Caco-2 (cell line): ENCODE measurements around the gene CPAMD8. TPM values are rescaled to one million over a fixed set of nuclear protein-coding genes. Genes with fewer than 3 reads are reported as not detected.

Experiments
- BruUV-seq: library from RNA; stranded (reverse); fragments of 400-500 nt; replicated peaks from 2 replicates; lab custom pipeline; 2021; lab: Mats Ljungman, UMichigan
- CTCF ChIA-PET: fragments of 300-600 bp; sonication (Branson Sonifier 250); formaldehyde crosslinking; loops from one replicate; lab custom pipeline; 2022; ENCODE audit warnings: antibody characterized with exemption; lab: Charles Lee
- POLR2A ChIA-PET: fragments of 300-600 bp; sonication (Branson Sonifier 250); formaldehyde crosslinking; loops from one replicate; lab custom pipeline; 2022; ENCODE audit warnings: antibody characterized with exemption; lab: Charles Lee
- DNase-seq, 2 experiments: peaks; one replicate each; pipeline versions ENCODE4 v3.0.0 to v3.0.0-alpha.2; 2020 to 2022
- H3K27me3 ChIP-seq: replicated peaks from 2 replicates; pipeline ENCODE4 v1.6.0; 2011; ENCODE audit warnings: low read length; ENCODE audit not compliant: control insufficient read depth, insufficient read depth
- H3K36me3 ChIP-seq: 2 replicates; pipeline ENCODE4 v1.5.1; 2011; ENCODE audit warnings: low read length; ENCODE audit not compliant: control insufficient read depth, insufficient read depth
- H3K4me1 ChIP-seq: fragments of 250-450 bp; sonication (Bioruptor Pico); 2 replicates; pipeline ENCODE4 v1.5.1; 2020; ENCODE audit warnings: mild to moderate bottlenecking
- H3K4me3 ChIP-seq: 2 replicates; pipeline ENCODE4 v1.5.1; 2011; ENCODE audit warnings: low read depth, mild to moderate bottlenecking, control low read depth, low read length
- H3K9me3 ChIP-seq: fragments of 250-450 bp; sonication (Bioruptor Pico); 2 replicates; pipeline ENCODE4 v1.5.1; 2020; ENCODE audit warnings: mild to moderate bottlenecking, moderate library complexity
- H3K27ac Mint-ChIP-seq: one replicate; pipeline ENCODE4 v1.8.0; 2022; ENCODE audit warnings: mixed read lengths; ENCODE audit not compliant: unreplicated experiment
- H3K27me3 Mint-ChIP-seq: one replicate; pipeline ENCODE4 v1.8.0; 2022; ENCODE audit warnings: mixed read lengths; ENCODE audit not compliant: insufficient read depth, unreplicated experiment
- H3K36me3 Mint-ChIP-seq: one replicate; pipeline ENCODE4 v1.8.0; 2022; ENCODE audit warnings: mild to moderate bottlenecking, mixed read lengths; ENCODE audit not compliant: insufficient read depth, unreplicated experiment
- H3K4me1 Mint-ChIP-seq: one replicate; pipeline ENCODE4 v1.8.0; 2022; ENCODE audit warnings: low read depth, mixed read lengths; ENCODE audit not compliant: unreplicated experiment
- H3K4me3 Mint-ChIP-seq: one replicate; pipeline ENCODE4 v1.8.0; 2022; ENCODE audit warnings: mild to moderate bottlenecking, moderate library complexity, mixed read lengths; ENCODE audit not compliant: unreplicated experiment
- H3K9me3 Mint-ChIP-seq: one replicate; pipeline ENCODE4 v1.8.0; 2022; ENCODE audit warnings: mixed read lengths; ENCODE audit not compliant: unreplicated experiment
- CTCF ChIP-seq, 2 experiments: fragments of 200-600 bp in 1 of 2; IDR thresholded peaks; 1 replicate in 1 of 2; 2 replicates in 1 of 2; pipeline versions ENCODE4 v1.5.1 to v1.8.0; 2011 to 2022; ENCODE audit warnings: antibody characterized with exemption in 1 of 2, control low read depth in 1 of 2, inconsistent platforms in 1 of 2, low read depth in 1 of 2, low read length in 1 of 2, mild to moderate bottlenecking in 1 of 2, moderate library complexity in 1 of 2; ENCODE audit not compliant: insufficient read depth in 1 of 2, severe bottlenecking in 1 of 2, unreplicated experiment in 1 of 2
- intact Hi-C: fragments of 100-400 bp; cut with micrococcal nuclease; formaldehyde crosslinking; loops from one replicate; pipeline ENCODE4 v1.10.0; 2022; ENCODE audit not compliant: unreplicated experiment
- total RNA-seq: library from RNA; stranded (reverse); gene quantifications from 2 replicates; pipeline ENCODE4 v1.2.3, GENCODE V29; 2022

Gene CPAMD8
- total RNA-seq, 1 experiment from 2014 or later = 1.1 TPM

GRCh38 chr19:16891696-16892382, 134.8 kb downstream of the CPAMD8 start:
- BruUV-seq = no TSS peak
- no peaks in the 10 kb centered on the region for H3K27me3 Mint-ChIP-seq
- ChIA-PET CTCF (no interaction called here), POLR2A (no interaction called here)
- intact Hi-C loops = no loop called here
- DNase-seq = no peak
- H3K4me1 ChIP-seq = no peaks in the 10 kb centered on the region
- H3K4me3 Mint-ChIP-seq = no peak overlapping the region
- H3K36me3 ChIP-seq = no peaks in the 10 kb centered on the region
- no peaks in the 10 kb centered on the region for H3K9me3 Mint-ChIP-seq
- TF ChIP-seq CTCF (IDR thresholded peaks at IDR 0.05; ENCODE audit: insufficient read depth in 1 of 2, low read depth in 1 of 2, low read length in 1 of 2, severe bottlenecking in 1 of 2, unreplicated experiment in 1 of 2) = no peak
- H3K4me1 Mint-ChIP-seq = no peaks in the 10 kb centered on the region
- no peaks in the 10 kb centered on the region for H3K27me3 ChIP-seq
- no peak overlapping the region for H3K27ac Mint-ChIP-seq
- H3K9me3 ChIP-seq = no peaks in the 10 kb centered on the region
- no peak overlapping the region for H3K4me3 ChIP-seq
- no peaks in the 10 kb centered on the region for H3K36me3 Mint-ChIP-seq

- no peak for DNase-seq
- H3K36me3 Mint-ChIP-seq = no peaks in the 10 kb centered on the region
- Histone ChIP-seq H3K27me3 (no peaks in the 10 kb centered on the region), H3K9me3 (no peaks in the 10 kb centered on the region), H3K4me1 (no peaks in the 10 kb centered on the region), H3K36me3 (no peaks in the 10 kb centered on the region), H3K4me3 (no peak overlapping the region)
- no peaks in the 10 kb centered on the region for H3K4me1 Mint-ChIP-seq
- ChIA-PET CTCF (no interaction called here), POLR2A (no interaction called here)
- no peak overlapping the region for H3K27ac Mint-ChIP-seq
- no peaks in the 10 kb centered on the region for H3K9me3 Mint-ChIP-seq
- no peak for TF ChIP-seq CTCF (IDR thresholded peaks at IDR 0.05; ENCODE audit: insufficient read depth in 1 of 2, low read depth in 1 of 2, low read length in 1 of 2, severe bottlenecking in 1 of 2, unreplicated experiment in 1 of 2)
- no peak overlapping the region for H3K4me3 Mint-ChIP-seq
- no TSS peak for BruUV-seq
- no peaks in the 10 kb centered on the region for H3K27me3 Mint-ChIP-seq
- intact Hi-C loops = no loop called here
Measured at GRCh38 chr19:16890461-16891184, 136.0 kb downstream of the CPAMD8 start.

- Histone ChIP-seq H3K4me1 (no peaks in the 10 kb centered on the region), H3K27me3 (no peaks in the 10 kb centered on the region), H3K9me3 (no peaks in the 10 kb centered on the region), H3K4me3 (no peak overlapping the region), H3K36me3 (no peaks in the 10 kb centered on the region)
- no peaks in the 10 kb centered on the region for H3K27me3 Mint-ChIP-seq
- no peak for TF ChIP-seq CTCF (IDR thresholded peaks at IDR 0.05; ENCODE audit: insufficient read depth in 1 of 2, low read depth in 1 of 2, low read length in 1 of 2, severe bottlenecking in 1 of 2, unreplicated experiment in 1 of 2)
- H3K27ac Mint-ChIP-seq = no peak overlapping the region
- intact Hi-C loops = no loop called here
- BruUV-seq = no TSS peak
- CTCF ChIA-PET = no interaction called here
- no peaks in the 10 kb centered on the region for H3K4me1 Mint-ChIP-seq
- no peak for DNase-seq
- H3K4me3 Mint-ChIP-seq = no peak overlapping the region
- no peaks in the 10 kb centered on the region for H3K36me3 Mint-ChIP-seq
- H3K9me3 Mint-ChIP-seq = no peaks in the 10 kb centered on the region
- POLR2A ChIA-PET = no interaction called here
Measured at GRCh38 chr19:16889883-16890460, 136.6 kb downstream of the CPAMD8 start.
